HCT116 (cell line): ENCODE data around the gene SLC22A6. TPM values are rescaled to one million over a fixed set of nuclear protein-coding genes. Genes with fewer than 3 reads are reported as not detected.

ENCODE experiments used
- ATAC-seq: fragments of 200-7000 bp; cut with Tn5 transposase; 2 replicates; pipeline ENCODE4 v1.9.1; 2020; ENCODE audit warnings: mild to moderate bottlenecking, moderate library complexity
- BruUV-seq: library from RNA; stranded (reverse); fragments of 400-500 nt; replicated peaks from 2 replicates; lab custom pipeline; 2021; lab: Mats Ljungman, UMichigan
- CTCF ChIA-PET: fragments of 300-600 bp; sonication (Branson Sonifier 250); formaldehyde crosslinking; loops from one replicate; lab custom pipeline; 2021; ENCODE audit warnings: antibody characterized with exemption; lab: Charles Lee
- POLR2A ChIA-PET: fragments of 300-600, 350-600 bp; sonication (Branson Sonifier 250); formaldehyde crosslinking; loops from one replicate; lab custom pipeline; 2021; ENCODE audit warnings: antibody characterized with exemption; lab: Charles Lee
- RAD21 ChIA-PET, 2 experiments: fragments of 300-600 bp; sonication (Branson Sonifier 250); formaldehyde crosslinking; loops; one replicate each; lab custom pipeline; 2023; ENCODE audit warnings: low total read pairs in 2 of 2; ENCODE audit not compliant: uncharacterized antibody in 2 of 2, unreplicated experiment in 2 of 2, low non-redundant PET in 1 of 2; lab: Charles Lee
- DNase-seq: peaks from one replicate; pipeline ENCODE4 v3.0.0-alpha.2; 2010; ENCODE audit warnings: low read depth, low spot score
- H2AFZ ChIP-seq: fragments of 200-600 bp; shearing (Covaris generic), sonication (generic); 2 replicates; pipeline ENCODE4 v1.6.1; 2017; ENCODE audit warnings: low read depth, mixed run types, mixed read lengths, antibody characterized with exemption, low read length; ENCODE audit not compliant: poor library complexity, severe bottlenecking
- H3K27ac ChIP-seq: 2 replicates; pipeline ENCODE4 v1.5.1; 2012; ENCODE audit warnings: low read depth, low read length
- H3K27me3 ChIP-seq: fragments of 200-600 bp; sonication (generic); 2 replicates; pipeline ENCODE4 v1.6.1; 2016; ENCODE audit warnings: mixed run types, low read length, mixed read lengths; ENCODE audit not compliant: insufficient read depth
- H3K36me3 ChIP-seq, 2 experiments: fragments of 200-500 bp in 1 of 2; fragments of 200-600 bp in 1 of 2; sonication (Bioruptor generic) in 1 of 2; sonication (generic) in 1 of 2; 2 replicates each; pipeline versions ENCODE4 v1.5.1 to v1.6.1; 2014 to 2016; ENCODE audit warnings: low read length in 2 of 2, inconsistent platforms in 1 of 2, mixed read lengths in 1 of 2, mixed run types in 1 of 2; ENCODE audit not compliant: insufficient read depth in 2 of 2, control insufficient read depth in 1 of 2
- H3K4me1 ChIP-seq, 2 experiments: fragments of 200-600 bp in 1 of 2; sonication (generic) in 1 of 2; 2 replicates each; pipeline versions ENCODE4 v1.5.1 to v1.6.1; 2012 to 2017; ENCODE audit warnings: low read length in 2 of 2, inconsistent platforms in 1 of 2, mild to moderate bottlenecking in 1 of 2, mixed read lengths in 1 of 2, mixed run types in 1 of 2, moderate library complexity in 1 of 2; ENCODE audit not compliant: insufficient read depth in 2 of 2, control insufficient read depth in 1 of 2
- H3K4me2 ChIP-seq: fragments of 200-600 bp; sonication (generic); 2 replicates; pipeline ENCODE4 v1.6.1; 2017; ENCODE audit warnings: mixed run types, low read length, mixed read lengths
- H3K4me3 ChIP-seq, 2 experiments: fragments of 200-600 bp in 1 of 2; sonication (generic) in 1 of 2; replicated peaks in 1 of 2; 2 replicates each; pipeline ENCODE4 v1.5.1; 2011 to 2016; ENCODE audit warnings: low read length in 2 of 2, control low read depth in 1 of 2, low read depth in 1 of 2, mild to moderate bottlenecking in 1 of 2, mixed read lengths in 1 of 2, mixed run types in 1 of 2
- H3K79me2 ChIP-seq: fragments of 200-600 bp; sonication (generic); 2 replicates; pipeline ENCODE4 v1.6.1; 2017; ENCODE audit warnings: mild to moderate bottlenecking, mixed run types, low read length, moderate library complexity, mixed read lengths; ENCODE audit not compliant: insufficient read depth
- H3K9ac ChIP-seq: fragments of 200-600 bp; sonication (generic); 2 replicates; pipeline ENCODE4 v1.6.1; 2016; ENCODE audit warnings: low read length, mixed read lengths
- H3K9me2 ChIP-seq: fragments of 200-600 bp; sonication (generic), shearing (Covaris generic); 2 replicates; pipeline ENCODE4 v1.6.1; 2017; ENCODE audit warnings: mixed run types, mild to moderate bottlenecking, moderate library complexity; ENCODE audit not compliant: insufficient read depth
- H3K9me3 ChIP-seq, 2 experiments: fragments of 200-500 bp in 1 of 2; fragments of 200-600 bp in 1 of 2; sonication (Bioruptor generic) in 1 of 2; sonication (generic) in 1 of 2; 2 replicates each; pipeline ENCODE4 v1.6.1; 2014 to 2017; ENCODE audit warnings: low read length in 2 of 2, mixed read lengths in 2 of 2, inconsistent platforms in 1 of 2, low read depth in 1 of 2, mild to moderate bottlenecking in 1 of 2, mixed run types in 1 of 2, moderate library complexity in 1 of 2; ENCODE audit not compliant: control insufficient read depth in 1 of 2, insufficient read depth in 1 of 2
- H4K20me1 ChIP-seq: fragments of 200-600 bp; sonication (generic), shearing (Covaris generic); 2 replicates; pipeline ENCODE4 v1.6.1; 2017; ENCODE audit warnings: mixed run types, mild to moderate bottlenecking, moderate library complexity; ENCODE audit not compliant: insufficient read depth
- ATF3 ChIP-seq: IDR thresholded peaks from 2 replicates; pipeline ENCODE4 v1.6.1; 2012
- CBX3 ChIP-seq: IDR thresholded peaks from 2 replicates; pipeline ENCODE4 v1.6.1; 2012; ENCODE audit warnings: low read depth
- CEBPB ChIP-seq: IDR thresholded peaks from 2 replicates; pipeline ENCODE4 v1.6.1; 2012; ENCODE audit warnings: low read depth
- CTCF ChIP-seq, 3 experiments: fragments of 200-600 bp in 1 of 3; sonication (generic) in 1 of 3; IDR thresholded peaks in 2 of 3; conservative IDR thresholded peaks in 1 of 3; 2 replicates each; pipeline ENCODE4 v1.5.1; 2012 to 2017; ENCODE audit warnings: low read depth in 2 of 3, low read length in 2 of 3, antibody characterized with exemption in 1 of 3, borderline replicate concordance in 1 of 3, control low read depth in 1 of 3, mild to moderate bottlenecking in 1 of 3, mixed read lengths in 1 of 3, mixed run types in 1 of 3, moderate library complexity in 1 of 3; ENCODE audit not compliant: insufficient read depth in 1 of 3
- EGR1 ChIP-seq: IDR thresholded peaks from 2 replicates; pipeline ENCODE4 v1.6.1; 2012; ENCODE audit warnings: low read depth
- ELF1 ChIP-seq: IDR thresholded peaks from 2 replicates; pipeline ENCODE4 v1.6.1; 2012; ENCODE audit warnings: low read depth, borderline replicate concordance
- EZH2 ChIP-seq: fragments of 200-600 bp; sonication (generic); IDR thresholded peaks from 2 replicates; pipeline ENCODE4 v1.6.1; 2017; ENCODE audit warnings: antibody characterized with exemption, mixed run types
- EZH2phosphoT487 ChIP-seq: fragments of 200-600 bp; IDR thresholded peaks from 2 replicates; pipeline ENCODE4 v1.6.1; 2018; ENCODE audit warnings: antibody characterized with exemption, borderline replicate concordance
- FOSL1 ChIP-seq: IDR thresholded peaks from 2 replicates; pipeline ENCODE4 v1.6.1; 2012; ENCODE audit warnings: low read depth
- JUND ChIP-seq: IDR thresholded peaks from 2 replicates; pipeline ENCODE4 v1.6.1; 2012
- MAX ChIP-seq: IDR thresholded peaks from 2 replicates; pipeline ENCODE4 v1.6.1; 2012
- POLR2AphosphoS5 ChIP-seq: IDR thresholded peaks from 2 replicates; pipeline ENCODE4 v1.6.1; 2011; ENCODE audit warnings: mild to moderate bottlenecking, low read depth, low read length, moderate library complexity
- REST ChIP-seq: IDR thresholded peaks from 2 replicates; pipeline ENCODE4 v1.6.1; 2012; ENCODE audit warnings: low read depth
- SIN3A ChIP-seq: IDR thresholded peaks from 2 replicates; pipeline ENCODE4 v1.6.1; 2012; ENCODE audit warnings: low read depth
- SRF ChIP-seq: IDR thresholded peaks from 2 replicates; pipeline ENCODE4 v1.6.1; 2012; ENCODE audit warnings: low read depth
- TCF7L2 ChIP-seq: IDR thresholded peaks from 2 replicates; pipeline ENCODE4 v1.7.0; 2011; ENCODE audit warnings: borderline replicate concordance, inconsistent platforms; ENCODE audit not compliant: insufficient read depth, insufficient read length; ENCODE audit errors: extremely low read depth
- YY1 ChIP-seq: IDR thresholded peaks from 2 replicates; pipeline ENCODE4 v1.6.1; 2011; ENCODE audit warnings: low read length, low read depth, moderate library complexity, mild to moderate bottlenecking; ENCODE audit not compliant: insufficient replicate concordance; ENCODE audit errors: extremely low read depth
- ZNF274 ChIP-seq: fragments of 200-500 bp; sonication (Bioruptor generic); IDR thresholded peaks from 2 replicates; pipeline ENCODE4 v1.6.1; 2014; ENCODE audit warnings: mild to moderate bottlenecking, low read depth, low read length, inconsistent platforms
- intact Hi-C: fragments of 100-400 bp; cut with micrococcal nuclease; formaldehyde crosslinking; loops from 2 replicates; pipeline ENCODE4 v1.10.0; 2022
- total RNA-seq: library from RNA; stranded (reverse); gene quantifications from one replicate; pipeline ENCODE4 v1.2.1, GENCODE V29; 2021; ENCODE audit not compliant: unreplicated experiment

The SLC22A6 gene
- total RNA-seq, 1 experiment from 2014 or later: not detected

- no peak for TF ChIP-seq CBX3
- TF ChIP-seq EZH2phosphoT487: no peak
- no peak for TF ChIP-seq JUND
- no peak for TF ChIP-seq CTCF (IDR thresholded peaks at IDR 0.05 in 2 of 3, conservative IDR thresholded peaks at IDR 0.05 in 1 of 3; ENCODE audit: borderline replicate concordance in 1 of 3, insufficient read depth in 1 of 3, low read depth in 2 of 3, low read length in 2 of 3)
- no peak for TF ChIP-seq ATF3
- no peak for TF ChIP-seq EGR1
- TF ChIP-seq SRF: no peak
- TF ChIP-seq ELF1: no peak
- no peak for TF ChIP-seq POLR2AphosphoS5
- TF ChIP-seq MAX: no peak
These were observed 22.4 kb downstream of the SLC22A6 start (continued) for GRCh38 chr11:62962391-62962790.

GRCh38 chr11:62961017-62961570, 23.7 kb downstream of the SLC22A6 start:
- H3K27me3 ChIP-seq: no peaks in the 10 kb centered on the region
- RAD21 ChIA-PET: no interaction called here

More at GRCh38 chr11:62961017-62961570, 23.7 kb downstream of the SLC22A6 start:
- intact Hi-C loops: no loop called here
- ChIA-PET POLR2A (no interaction called here), CTCF (interaction anchor here (1.3 kb wide), 1 partner anchor 14 kb away, joined by 3 read pairs; no protein-coding TSS in a partner anchor)
- no TSS peak for BruUV-seq
- Histone ChIP-seq H3K79me2 (no peaks in the 10 kb centered on the region), H3K9me3 (no peaks in the 10 kb centered on the region), H3K9ac (no peak overlapping the region), H3K4me3 (no peak overlapping the region), H2AFZ (no peak overlapping the region), H4K20me1 (no peaks in the 10 kb centered on the region), H3K36me3 (no peaks in the 10 kb centered on the region), H3K9me2 (no peaks in the 10 kb centered on the region), H3K27ac (no peak overlapping the region), H3K4me1 (no peaks in the 10 kb centered on the region), H3K4me2 (no peak overlapping the region)
- DNase-seq (no peak), ATAC-seq (no peak)
- no peak for TF ChIP-seq CBX3
- TF ChIP-seq ZNF274: no peak
- no peak for TF ChIP-seq CEBPB
- TF ChIP-seq POLR2AphosphoS5: no peak
- TF ChIP-seq SRF: no peak
- no peak for TF ChIP-seq MAX
- TF ChIP-seq EGR1: no peak
- TF ChIP-seq ATF3: no peak
- no peak for TF ChIP-seq ELF1
- no peak for TF ChIP-seq REST
- TF ChIP-seq FOSL1: no peak
- TF ChIP-seq JUND: no peak
- TF ChIP-seq YY1: no peak
- no peak for TF ChIP-seq SIN3A
- TF ChIP-seq EZH2: no peak
- TF ChIP-seq TCF7L2: no peak
